Measurements from ENCODE around the gene CCSAP.

CCSAP gene

DNA sequence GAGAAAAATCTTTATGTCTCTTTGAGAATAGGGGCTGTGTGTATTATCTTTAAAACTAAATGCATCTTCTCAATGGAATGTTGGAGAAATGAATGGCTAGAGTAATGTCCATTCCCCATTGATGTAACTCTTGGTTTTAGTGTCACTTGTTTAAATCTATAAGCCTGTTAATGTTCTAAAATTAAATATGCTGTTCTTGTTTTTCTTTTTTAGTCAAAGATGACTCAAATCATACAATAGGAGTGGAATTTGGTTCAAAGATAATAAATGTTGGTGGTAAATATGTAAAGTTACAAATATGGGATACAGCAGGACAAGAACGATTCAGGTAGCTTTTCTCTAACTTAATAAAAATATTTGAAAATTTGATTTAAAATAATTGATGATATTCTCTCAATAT is 54.3 kb downstream of the CCSAP start:
- Histone ChIP-seq H3K79me2 (ENCODE audit: control insufficient read depth, insufficient read depth, low read length, unreplicated experiment) (peaks cover 19% of the 10 kb centered on the region), H3K4me3 (ENCODE audit: low read depth, low read length) (no peak overlapping the region), H2AFZ (ENCODE audit: low read length, unreplicated experiment) (no peak overlapping the region), H3K36me3 (ENCODE audit: insufficient read depth, low read length) (peaks cover 13% of the 10 kb centered on the region; the same call in 1 of the 2 replicates), H3K27me3 (ENCODE audit: insufficient read depth, low read length) (no peaks in the 10 kb centered on the region), H3K4me1 (ENCODE audit: control insufficient read depth, insufficient read depth, low read length, unreplicated experiment) (no peaks in the 10 kb centered on the region), H3K27ac (ENCODE audit: low read depth, low read length) (no peak overlapping the region)

DNA sequence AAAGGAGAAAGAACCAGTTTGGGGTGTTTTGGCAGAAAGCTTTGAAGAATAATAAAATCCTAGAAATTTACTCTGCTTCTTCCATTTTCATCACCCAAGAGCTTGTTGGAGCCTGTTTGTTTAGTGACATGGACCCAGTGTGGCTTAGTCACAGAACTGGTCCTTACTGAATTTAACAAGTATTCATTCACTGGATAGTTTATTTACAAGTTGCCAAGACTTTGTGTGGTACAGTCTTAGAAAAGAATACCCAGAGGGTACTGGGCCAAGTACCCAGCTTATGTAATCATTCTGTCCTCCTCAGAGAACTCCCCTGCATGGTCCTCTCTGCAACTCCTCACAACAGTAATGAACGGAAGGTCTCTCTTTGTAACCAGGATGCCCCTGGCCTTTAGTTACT is 55.6 kb downstream of the CCSAP start:
- no peak overlapping the region for H2AFZ ChIP-seq (ENCODE audit: low read length, unreplicated experiment)
- no peaks in the 10 kb centered on the region for H3K4me1 ChIP-seq (ENCODE audit: control insufficient read depth, insufficient read depth, low read length, unreplicated experiment)
- no peaks in the 10 kb centered on the region for H3K27me3 ChIP-seq (ENCODE audit: insufficient read depth, low read length)
- H3K79me2 ChIP-seq (ENCODE audit: control insufficient read depth, insufficient read depth, low read length, unreplicated experiment), result peaks cover 24% of the 10 kb centered on the region
- no peak overlapping the region for H3K4me3 ChIP-seq (ENCODE audit: low read depth, low read length)
- no peak overlapping the region for H3K27ac ChIP-seq (ENCODE audit: low read depth, low read length)
- H3K36me3 ChIP-seq (ENCODE audit: insufficient read depth, low read length), result peaks cover 13% of the 10 kb centered on the region; the same call in 1 of the 2 replicates

DNA sequence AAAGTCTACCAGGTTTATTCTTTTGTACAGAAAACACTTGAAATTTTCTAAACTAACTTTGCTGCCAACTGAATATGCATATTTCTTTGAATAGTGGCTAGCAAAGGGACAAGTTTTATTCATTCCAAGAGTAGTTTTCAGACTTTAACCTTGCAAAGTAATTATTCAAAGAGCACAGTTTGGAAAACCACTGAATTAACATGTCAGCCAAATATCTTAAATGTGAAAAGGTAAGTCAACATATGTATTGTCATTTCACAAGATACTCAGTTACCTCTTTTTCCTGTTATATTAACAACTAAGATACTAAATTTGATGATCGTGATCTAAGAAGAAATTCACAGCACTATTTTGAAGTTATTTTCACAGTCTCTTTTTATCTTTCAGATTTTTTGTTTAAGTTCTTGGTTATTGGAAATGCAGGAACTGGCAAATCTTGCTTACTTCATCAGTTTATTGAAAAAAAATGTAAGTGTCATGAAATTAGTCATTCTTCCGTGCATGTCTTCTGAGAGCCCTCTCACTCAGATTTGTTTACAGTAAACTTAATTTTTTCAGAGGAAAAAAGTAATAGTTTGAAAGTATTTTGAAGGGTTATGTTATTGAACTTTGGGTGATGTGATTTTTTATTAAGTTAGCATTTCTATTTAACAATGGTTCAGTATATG is 56.6 kb downstream of the CCSAP start:
- Histone ChIP-seq H3K27me3 (ENCODE audit: insufficient read depth, low read length) (no peaks in the 10 kb centered on the region), H3K36me3 (ENCODE audit: insufficient read depth, low read length) (peaks cover 9% of the 10 kb centered on the region; the same call in 1 of the 2 replicates), H2AFZ (ENCODE audit: low read length, unreplicated experiment) (no peak overlapping the region), H3K27ac (ENCODE audit: low read depth, low read length) (no peak overlapping the region), H3K79me2 (ENCODE audit: control insufficient read depth, insufficient read depth, low read length, unreplicated experiment) (peaks cover 32% of the 10 kb centered on the region), H3K4me1 (ENCODE audit: control insufficient read depth, insufficient read depth, low read length, unreplicated experiment) (no peaks in the 10 kb centered on the region), H3K4me3 (ENCODE audit: low read depth, low read length) (no peak overlapping the region)

DNA sequence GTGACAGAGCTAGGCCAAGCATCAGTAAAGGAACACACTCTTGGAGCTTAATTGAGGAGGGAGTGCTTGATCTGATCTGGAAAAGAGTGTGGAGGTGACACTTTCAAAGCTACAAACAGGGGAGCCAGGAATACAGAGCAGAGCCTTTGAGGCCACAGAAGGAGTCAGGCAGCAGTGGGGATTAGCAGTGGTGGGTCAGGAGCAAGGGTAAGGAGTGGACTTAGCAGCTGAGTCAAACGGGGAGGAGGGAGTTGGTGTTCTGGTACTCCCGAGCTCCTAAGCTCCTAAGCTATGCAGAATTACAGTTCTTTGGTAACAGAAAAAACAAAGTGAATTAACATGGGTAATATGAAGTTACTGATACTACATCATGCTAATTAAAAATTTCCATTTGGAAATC is 57.4 kb downstream of the CCSAP start:
- no peak overlapping the region for H3K4me3 ChIP-seq (ENCODE audit: low read depth, low read length)
- no peaks in the 10 kb centered on the region for H3K27me3 ChIP-seq (ENCODE audit: insufficient read depth, low read length)
- no peak overlapping the region for H3K27ac ChIP-seq (ENCODE audit: low read depth, low read length)
- H3K4me1 ChIP-seq (ENCODE audit: control insufficient read depth, insufficient read depth, low read length, unreplicated experiment), result no peaks in the 10 kb centered on the region
- H3K36me3 ChIP-seq (ENCODE audit: insufficient read depth, low read length), result peaks cover 4% of the 10 kb centered on the region; the same call in 1 of the 2 replicates
- peaks cover 40% of the 10 kb centered on the region for H3K79me2 ChIP-seq (ENCODE audit: control insufficient read depth, insufficient read depth, low read length, unreplicated experiment)
- H2AFZ ChIP-seq (ENCODE audit: low read length, unreplicated experiment), result no peak overlapping the region

DNA sequence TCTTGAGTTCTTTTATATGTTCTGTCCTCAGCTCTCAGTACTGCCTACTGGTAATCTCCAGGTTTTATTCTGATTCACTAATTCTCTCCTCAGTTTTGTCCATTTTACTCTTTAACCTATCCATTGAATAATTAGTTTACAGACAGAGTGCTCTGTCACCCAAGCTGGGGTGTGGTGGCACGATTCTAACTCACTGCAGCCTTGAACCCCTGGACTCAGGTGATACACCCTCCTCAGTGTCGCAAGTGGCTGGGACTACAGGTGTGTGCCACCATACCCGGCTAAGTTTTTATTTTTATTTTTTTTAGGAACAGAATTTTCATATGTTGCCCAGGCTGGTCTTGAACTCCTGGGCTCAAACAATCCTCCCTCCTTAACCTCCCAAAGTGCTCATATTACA is 58.0 kb downstream of the CCSAP start:
- no peak overlapping the region for H2AFZ ChIP-seq (ENCODE audit: low read length, unreplicated experiment)
- H3K79me2 ChIP-seq (ENCODE audit: control insufficient read depth, insufficient read depth, low read length, unreplicated experiment), result peaks cover 45% of the 10 kb centered on the region
- no peaks in the 10 kb centered on the region for H3K4me1 ChIP-seq (ENCODE audit: control insufficient read depth, insufficient read depth, low read length, unreplicated experiment)
- no peaks in the 10 kb centered on the region for H3K27me3 ChIP-seq (ENCODE audit: insufficient read depth, low read length)
- no peak overlapping the region for H3K4me3 ChIP-seq (ENCODE audit: low read depth, low read length)
- peaks cover 4% of the 10 kb centered on the region; the same call in 1 of the 2 replicates for H3K36me3 ChIP-seq (ENCODE audit: insufficient read depth, low read length)
- H3K27ac ChIP-seq (ENCODE audit: low read depth, low read length), result no peak overlapping the region

DNA sequence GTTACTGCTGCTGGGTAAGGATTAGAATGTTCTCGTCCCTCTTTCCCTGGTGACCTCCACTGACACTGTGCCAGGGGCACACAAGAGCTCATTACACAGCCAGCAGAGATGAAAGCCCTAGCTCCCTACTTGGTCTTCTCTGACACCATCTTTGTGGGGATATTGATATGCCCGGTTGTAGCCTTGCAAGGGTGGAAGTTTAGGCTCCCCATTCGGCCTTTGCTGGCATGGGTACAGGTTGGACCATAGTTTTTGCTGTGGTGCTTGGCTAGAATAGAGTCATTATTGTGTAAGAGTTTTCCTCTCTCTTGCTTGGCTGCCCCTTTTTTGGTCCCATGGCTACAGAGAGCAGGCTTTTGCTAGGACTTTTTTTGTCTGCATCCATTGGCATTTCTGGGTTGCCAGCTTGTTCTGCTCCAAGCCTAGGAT is 59.6 kb downstream of the CCSAP start:
- H2AFZ ChIP-seq (ENCODE audit: low read length, unreplicated experiment), result no peak overlapping the region
- no peaks in the 10 kb centered on the region for H3K4me1 ChIP-seq (ENCODE audit: control insufficient read depth, insufficient read depth, low read length, unreplicated experiment)
- no peak overlapping the region for H3K27ac ChIP-seq (ENCODE audit: low read depth, low read length)
- peaks cover 62% of the 10 kb centered on the region for H3K79me2 ChIP-seq (ENCODE audit: control insufficient read depth, insufficient read depth, low read length, unreplicated experiment)
- H3K4me3 ChIP-seq (ENCODE audit: low read depth, low read length), result no peak overlapping the region
- no peaks in the 10 kb centered on the region; the same call in 1 of the 2 replicates for H3K36me3 ChIP-seq (ENCODE audit: insufficient read depth, low read length)
- no peaks in the 10 kb centered on the region for H3K27me3 ChIP-seq (ENCODE audit: insufficient read depth, low read length)

DNA sequence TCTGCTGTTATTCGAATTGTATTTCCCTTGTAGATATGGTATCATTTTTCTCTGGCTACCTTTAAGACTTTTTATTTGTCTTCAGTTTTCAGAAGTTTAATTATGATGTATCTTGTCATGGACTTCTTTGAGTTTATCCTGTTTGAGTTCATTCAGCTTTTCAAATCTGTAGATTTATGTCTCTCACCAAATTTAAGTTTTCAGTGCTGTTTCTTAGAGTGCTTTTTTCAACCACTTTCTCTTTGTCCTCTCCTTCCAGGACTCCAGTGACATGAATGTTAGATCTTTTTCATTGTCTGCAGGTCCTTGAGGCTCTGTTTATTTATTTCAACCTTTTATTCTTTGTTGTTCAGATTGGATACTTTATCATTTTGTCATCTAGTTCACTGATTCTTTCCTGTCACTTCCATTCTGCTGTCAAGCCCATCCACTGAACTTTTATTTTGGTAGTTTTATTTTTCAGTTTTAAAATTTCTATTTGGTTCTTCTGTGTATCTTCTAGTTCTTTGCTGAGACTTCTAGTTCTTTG is 60.5 kb downstream of the CCSAP start:
- H3K27ac ChIP-seq (ENCODE audit: low read depth, low read length), result no peak overlapping the region
- no peak overlapping the region for H2AFZ ChIP-seq (ENCODE audit: low read length, unreplicated experiment)
- H3K36me3 ChIP-seq (ENCODE audit: insufficient read depth, low read length), result no peaks in the 10 kb centered on the region; the same call in 1 of the 2 replicates
- H3K79me2 ChIP-seq (ENCODE audit: control insufficient read depth, insufficient read depth, low read length, unreplicated experiment), result peaks cover 65% of the 10 kb centered on the region
- no peak overlapping the region for H3K4me3 ChIP-seq (ENCODE audit: low read depth, low read length)
- no peaks in the 10 kb centered on the region for H3K27me3 ChIP-seq (ENCODE audit: insufficient read depth, low read length)
- no peaks in the 10 kb centered on the region for H3K4me1 ChIP-seq (ENCODE audit: control insufficient read depth, insufficient read depth, low read length, unreplicated experiment)

DNA sequence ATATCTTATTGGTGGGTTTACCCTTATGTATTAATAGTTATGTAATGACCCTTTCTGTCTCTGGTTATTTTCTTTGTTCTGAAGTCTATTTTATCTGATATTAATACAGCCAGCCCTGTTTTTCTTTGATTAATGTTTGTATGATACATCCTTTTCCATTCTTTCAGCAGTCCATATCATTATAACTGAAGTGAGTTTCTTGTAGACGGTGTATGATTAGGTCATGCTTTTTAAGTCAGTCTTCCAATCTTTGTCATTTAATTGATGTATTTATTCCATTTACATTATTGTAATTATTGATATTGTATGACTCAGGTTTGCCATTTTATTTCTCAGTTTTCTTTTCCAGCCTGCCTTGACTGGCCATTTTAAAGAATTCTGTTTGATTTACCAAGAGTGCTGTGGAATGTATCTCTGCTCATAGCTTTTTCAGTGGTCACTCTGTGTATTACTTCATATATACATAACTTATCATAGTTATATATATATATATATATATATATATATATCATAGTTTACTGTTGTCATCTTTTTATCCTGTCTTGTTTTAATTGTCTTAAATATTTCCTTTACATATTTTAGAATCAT is 61.4 kb downstream of the CCSAP start:
- peaks cover 64% of the 10 kb centered on the region for H3K79me2 ChIP-seq (ENCODE audit: control insufficient read depth, insufficient read depth, low read length, unreplicated experiment)
- H3K36me3 ChIP-seq (ENCODE audit: insufficient read depth, low read length), result no peaks in the 10 kb centered on the region; the same call in 1 of the 2 replicates
- H3K4me1 ChIP-seq (ENCODE audit: control insufficient read depth, insufficient read depth, low read length, unreplicated experiment), result no peaks in the 10 kb centered on the region
- H3K4me3 ChIP-seq (ENCODE audit: low read depth, low read length), result no peak overlapping the region
- no peaks in the 10 kb centered on the region for H3K27me3 ChIP-seq (ENCODE audit: insufficient read depth, low read length)
- no peak overlapping the region for H2AFZ ChIP-seq (ENCODE audit: low read length, unreplicated experiment)
- no peak overlapping the region; the same call in 1 of the 2 replicates for H3K27ac ChIP-seq (ENCODE audit: low read depth, low read length)

DNA sequence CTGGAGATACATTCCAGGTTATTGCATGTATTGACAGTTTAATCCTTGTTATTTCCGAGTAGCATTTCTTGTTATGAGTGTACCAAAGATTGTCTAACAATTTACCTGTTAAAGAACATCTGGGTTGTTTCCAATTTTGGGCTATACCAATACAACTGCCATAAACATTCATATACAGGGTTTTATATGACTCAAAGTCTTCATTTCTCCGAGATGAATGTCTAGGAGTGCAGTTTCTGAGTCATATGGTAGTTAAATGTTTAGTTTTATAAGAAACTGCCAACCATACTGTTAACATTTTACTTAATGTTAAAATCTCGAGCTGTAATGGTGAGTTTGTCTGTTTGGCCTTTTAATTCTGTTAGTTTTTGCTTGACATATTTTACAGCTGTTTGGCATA is 61.9 kb downstream of the CCSAP start:
- Histone ChIP-seq H3K36me3 (ENCODE audit: insufficient read depth, low read length) (no peaks in the 10 kb centered on the region; the same call in 1 of the 2 replicates), H3K27ac (ENCODE audit: low read depth, low read length) (no peak overlapping the region; the same call in 1 of the 2 replicates), H2AFZ (ENCODE audit: low read length, unreplicated experiment) (no peak overlapping the region), H3K4me1 (ENCODE audit: control insufficient read depth, insufficient read depth, low read length, unreplicated experiment) (no peaks in the 10 kb centered on the region), H3K79me2 (ENCODE audit: control insufficient read depth, insufficient read depth, low read length, unreplicated experiment) (peaks cover 64% of the 10 kb centered on the region), H3K4me3 (ENCODE audit: low read depth, low read length) (no peak overlapping the region), H3K27me3 (ENCODE audit: insufficient read depth, low read length) (no peaks in the 10 kb centered on the region)

DNA sequence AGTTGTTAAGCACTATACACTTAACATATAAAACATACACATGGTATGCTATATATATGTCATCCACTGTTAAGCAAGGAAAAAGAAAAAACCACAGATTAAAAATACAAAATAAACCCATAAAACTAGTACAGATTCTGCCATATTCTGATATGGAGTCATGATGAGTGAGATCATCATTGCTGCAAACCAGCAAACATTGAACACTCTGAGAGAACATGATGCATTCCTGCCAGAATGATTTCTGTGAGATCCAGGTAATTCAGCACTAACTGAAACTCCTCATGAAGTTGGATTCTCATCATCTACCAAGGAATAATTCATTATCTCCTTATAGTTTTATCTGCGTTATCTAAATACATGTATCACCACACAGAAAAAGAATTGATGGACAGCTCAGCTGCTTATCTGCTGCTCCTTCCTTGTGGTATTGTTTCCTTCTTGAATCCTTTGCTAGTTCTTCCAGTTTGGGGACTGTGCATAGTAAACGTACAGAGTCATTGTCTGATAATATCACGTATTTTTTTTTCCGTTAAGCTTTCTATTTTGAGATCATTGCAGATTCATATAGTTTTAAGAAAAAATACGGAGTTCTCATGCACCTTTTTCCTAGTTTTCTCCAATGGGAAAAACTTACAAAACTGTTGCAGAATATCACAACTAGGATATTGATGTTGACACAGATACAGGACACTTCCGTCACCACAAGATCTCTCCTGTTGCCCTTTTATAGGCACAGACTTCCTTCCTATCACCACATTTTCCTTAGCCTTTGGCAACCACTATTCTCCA is 62.6 kb downstream of the CCSAP start:
- H3K27ac ChIP-seq (ENCODE audit: low read depth, low read length), result no peak overlapping the region
- peaks cover 63% of the 10 kb centered on the region for H3K79me2 ChIP-seq (ENCODE audit: control insufficient read depth, insufficient read depth, low read length, unreplicated experiment)
- no peaks in the 10 kb centered on the region for H3K27me3 ChIP-seq (ENCODE audit: insufficient read depth, low read length)
- no peaks in the 10 kb centered on the region; the same call in 1 of the 2 replicates for H3K36me3 ChIP-seq (ENCODE audit: insufficient read depth, low read length)
- H3K4me3 ChIP-seq (ENCODE audit: low read depth, low read length), result no peak overlapping the region
- no peaks in the 10 kb centered on the region for H3K4me1 ChIP-seq (ENCODE audit: control insufficient read depth, insufficient read depth, low read length, unreplicated experiment)
- no peak overlapping the region for H2AFZ ChIP-seq (ENCODE audit: low read length, unreplicated experiment)

Data from ACC112 (cell line).